Progenitor cell of endocrine pancreas (in vitro differentiated cells): ENCODE data around the gene TMEM72. TPM values are rescaled to one million over a fixed set of nuclear protein-coding genes. Genes with fewer than 3 reads are reported as not detected.

Source experiments
- DNase-seq: peaks from one replicate; pipeline ENCODE4 v3.0.0; 2021; ENCODE audit warnings: low spot score; ENCODE audit not compliant: unreplicated experiment
- H3K27ac Mint-ChIP-seq: 2 replicates; pipeline ENCODE4 v1.8.0; 2021; ENCODE audit warnings: mild to moderate bottlenecking, moderate library complexity, mixed read lengths
- H3K27me3 Mint-ChIP-seq: 2 replicates; pipeline ENCODE4 v1.8.0; 2021; ENCODE audit warnings: mixed read lengths
- H3K36me3 Mint-ChIP-seq: 2 replicates; pipeline ENCODE4 v1.8.0; 2022; ENCODE audit warnings: mixed read lengths; ENCODE audit not compliant: insufficient read depth
- H3K4me1 Mint-ChIP-seq: 2 replicates; pipeline ENCODE4 v1.8.0; 2021; ENCODE audit warnings: low read depth, mixed read lengths
- H3K4me3 Mint-ChIP-seq: 2 replicates; pipeline ENCODE4 v1.8.0; 2021; ENCODE audit warnings: low read depth, mild to moderate bottlenecking, moderate library complexity, mixed read lengths
- H3K9me3 Mint-ChIP-seq: 2 replicates; pipeline ENCODE4 v1.8.0; 2021; ENCODE audit warnings: low read depth, mixed read lengths
- CTCF ChIP-seq: fragments of 200-600 bp; sonication (generic); IDR thresholded peaks from one replicate; pipeline ENCODE4 v1.5.0; 2021; ENCODE audit warnings: antibody characterized with exemption, mild to moderate bottlenecking; ENCODE audit not compliant: unreplicated experiment
- total RNA-seq: library from RNA; stranded (reverse); gene quantifications from 2 replicates; pipeline ENCODE4 v1.2.1, GENCODE V29; 2021

The TMEM72 gene
- total RNA-seq, 1 donor from 2014 or later, result 0.93 TPM

DNA sequence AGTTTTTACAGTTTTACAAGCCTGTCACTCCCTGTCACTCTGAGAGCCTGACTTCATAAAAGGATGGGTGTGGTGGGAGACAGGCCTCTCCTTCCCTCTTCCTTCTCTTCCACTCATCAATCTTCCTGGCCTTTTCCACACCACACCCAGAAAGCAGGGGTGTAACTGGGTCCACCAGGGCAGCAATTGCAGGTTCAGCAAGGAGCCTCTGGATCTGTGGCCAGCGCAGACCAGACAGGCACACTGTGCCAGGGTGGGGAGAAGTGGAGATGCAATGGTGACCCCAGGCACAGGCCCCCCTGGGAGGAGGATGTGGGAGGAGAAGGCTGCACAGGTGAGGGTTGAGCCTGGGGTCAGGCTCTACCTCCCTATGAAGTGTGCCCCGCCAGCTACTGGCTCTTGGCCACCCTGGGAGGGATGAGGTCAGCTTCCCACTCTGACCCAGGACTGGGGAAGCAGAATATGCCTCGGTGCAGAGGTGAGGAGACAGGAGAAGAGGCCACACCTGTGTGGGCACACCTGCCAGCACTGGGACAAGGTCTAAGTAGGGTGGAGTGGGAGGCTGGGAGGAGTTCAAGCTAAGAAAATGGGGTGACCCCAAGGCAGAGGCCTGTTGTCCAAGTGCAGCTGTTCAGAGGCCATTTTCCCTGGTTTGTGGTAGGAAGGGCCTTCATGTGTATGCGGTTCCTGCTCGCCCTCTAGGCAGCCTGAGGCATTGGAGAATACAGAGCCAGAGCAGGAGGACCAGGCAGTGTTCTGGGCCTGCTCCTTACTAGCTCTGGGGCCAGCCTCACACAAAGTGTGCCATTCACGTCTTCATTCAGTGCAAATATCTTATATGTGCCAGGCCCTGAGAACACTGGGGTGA is 20.2 kb upstream of the TMEM72 start:
- no peaks in the 10 kb centered on the region for H3K9me3 Mint-ChIP-seq
- no peak overlapping the region for H3K27ac Mint-ChIP-seq
- no peak overlapping the region for H3K4me3 Mint-ChIP-seq
- peaks cover 13% of the 10 kb centered on the region for H3K27me3 Mint-ChIP-seq
- no peaks in the 10 kb centered on the region for H3K36me3 Mint-ChIP-seq
- no peaks in the 10 kb centered on the region for H3K4me1 Mint-ChIP-seq
- no peak for TF ChIP-seq CTCF
- DNase-seq, result no peak

DNA sequence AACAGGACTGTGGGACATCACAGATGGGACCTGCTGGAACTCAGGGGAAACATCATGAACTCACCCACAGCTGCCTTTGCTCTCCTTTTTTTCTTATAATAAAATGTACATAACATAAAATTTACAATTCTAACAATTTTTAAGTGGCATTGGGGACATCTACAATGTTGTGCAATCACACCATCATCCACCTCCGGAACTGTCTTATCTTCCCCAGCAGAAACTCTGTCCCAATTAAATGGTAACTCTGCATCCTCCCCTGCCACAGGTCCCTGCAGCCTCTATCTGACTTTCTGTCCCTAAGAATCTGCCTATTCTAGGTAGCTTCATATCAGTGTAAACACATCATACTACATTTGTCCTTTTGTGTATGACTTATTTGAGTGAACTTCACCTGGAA is 19.4 kb upstream of the TMEM72 start:
- TF ChIP-seq CTCF, result no peak

DNA sequence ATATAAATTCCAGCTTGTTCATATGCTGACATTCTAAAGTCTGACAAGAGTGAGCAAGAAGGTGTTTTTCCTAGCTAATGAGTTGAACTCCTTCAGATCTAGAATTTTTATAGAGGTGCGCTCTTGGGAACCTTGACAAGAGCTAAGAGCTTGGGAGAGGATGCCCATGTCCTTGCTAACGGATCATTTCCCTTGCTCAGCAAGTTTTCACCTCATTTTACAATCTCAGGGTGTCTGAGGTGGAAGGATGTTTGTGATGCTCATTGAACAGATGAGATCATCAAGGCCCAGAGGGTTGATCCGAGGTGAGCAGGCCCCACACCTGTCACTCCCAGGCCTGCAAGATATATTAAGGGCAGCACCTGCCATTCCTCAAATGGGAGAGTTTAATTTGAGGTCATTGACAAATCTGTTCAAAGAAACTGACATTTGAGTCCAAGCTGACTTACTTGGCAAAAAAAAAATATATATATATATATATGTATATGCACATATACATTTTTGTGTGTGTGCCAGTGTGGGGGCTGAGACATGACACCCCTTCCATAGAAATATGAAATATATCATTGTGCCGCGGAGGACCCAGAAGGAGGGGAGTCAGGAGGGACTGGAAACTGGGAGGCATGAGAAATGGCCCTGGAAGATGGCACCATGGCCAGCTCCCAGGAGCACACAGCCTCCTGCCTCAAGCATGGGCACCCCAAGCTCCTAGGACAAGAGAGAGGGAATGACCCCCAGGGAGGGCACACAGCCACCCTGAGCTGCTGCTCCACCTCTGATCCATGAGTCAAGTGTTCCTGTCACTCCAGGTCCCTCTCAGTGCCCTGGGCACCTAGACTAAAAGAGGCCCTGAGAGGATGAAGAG is 17.3 kb upstream of the TMEM72 start:
- Mint-ChIP-seq H3K4me1 (no peaks in the 10 kb centered on the region), H3K36me3 (no peaks in the 10 kb centered on the region), H3K4me3 (no peak overlapping the region), H3K27me3 (peaks cover 13% of the 10 kb centered on the region), H3K27ac (no peak overlapping the region), H3K9me3 (no peaks in the 10 kb centered on the region)
- no peak for DNase-seq
- no peak for TF ChIP-seq CTCF

More for the DNA sequence above, 19.4 kb upstream of the TMEM72 start:
- no peaks in the 10 kb centered on the region for H3K9me3 Mint-ChIP-seq
- no peaks in the 10 kb centered on the region for H3K36me3 Mint-ChIP-seq
- no peak overlapping the region for H3K4me3 Mint-ChIP-seq
- no peaks in the 10 kb centered on the region for H3K4me1 Mint-ChIP-seq
- peaks cover 13% of the 10 kb centered on the region for H3K27me3 Mint-ChIP-seq
- no peak for DNase-seq
- H3K27ac Mint-ChIP-seq, result no peak overlapping the region

- H3K27me3 Mint-ChIP-seq, result peaks cover 13% of the 10 kb centered on the region
- no peaks in the 10 kb centered on the region for H3K36me3 Mint-ChIP-seq
- H3K4me3 Mint-ChIP-seq, result no peak overlapping the region
- H3K27ac Mint-ChIP-seq, result no peak overlapping the region
- H3K9me3 Mint-ChIP-seq, result no peaks in the 10 kb centered on the region
- DNase-seq, result no peak
- no peak for TF ChIP-seq CTCF
- H3K4me1 Mint-ChIP-seq, result no peaks in the 10 kb centered on the region
Observed at GRCh38 chr10:44894691-44895090, 16.4 kb upstream of the TMEM72 start.

GRCh38 chr10:44895280-44895679 is 15.9 kb upstream of the TMEM72 start:
- Mint-ChIP-seq H3K27me3 (peaks cover 8% of the 10 kb centered on the region), H3K4me1 (no peaks in the 10 kb centered on the region), H3K9me3 (no peaks in the 10 kb centered on the region), H3K27ac (no peak overlapping the region), H3K36me3 (no peaks in the 10 kb centered on the region), H3K4me3 (no peak overlapping the region)
- no peak for DNase-seq
- no peak for TF ChIP-seq CTCF
